NOMO-1 treated with DMSO at 0.1 percent for 48 hours (cell line): Measurements from ENCODE around the gene CELA2B.
"Not testable (repeated sequence)": the region's sequence is repeated elsewhere in the genome, so short reads cannot be mapped to it uniquely, and the experiment has no call there.

ENCODE experiments used
- DNase-seq: peaks from one replicate; lab custom pipeline; 2025; ENCODE audit not compliant: unreplicated experiment; lab: John Stamatoyannopoulos, UW

CELA2B gene

GRCh38 chr1:15475752-15476314 lies at the start of gene CELA2B:
TSS of gene CELA2B (plus strand) at chr1:15476104. CDS start at chr1:15476126, 22 bp downstream.
- no peak for DNase-seq

DNA sequence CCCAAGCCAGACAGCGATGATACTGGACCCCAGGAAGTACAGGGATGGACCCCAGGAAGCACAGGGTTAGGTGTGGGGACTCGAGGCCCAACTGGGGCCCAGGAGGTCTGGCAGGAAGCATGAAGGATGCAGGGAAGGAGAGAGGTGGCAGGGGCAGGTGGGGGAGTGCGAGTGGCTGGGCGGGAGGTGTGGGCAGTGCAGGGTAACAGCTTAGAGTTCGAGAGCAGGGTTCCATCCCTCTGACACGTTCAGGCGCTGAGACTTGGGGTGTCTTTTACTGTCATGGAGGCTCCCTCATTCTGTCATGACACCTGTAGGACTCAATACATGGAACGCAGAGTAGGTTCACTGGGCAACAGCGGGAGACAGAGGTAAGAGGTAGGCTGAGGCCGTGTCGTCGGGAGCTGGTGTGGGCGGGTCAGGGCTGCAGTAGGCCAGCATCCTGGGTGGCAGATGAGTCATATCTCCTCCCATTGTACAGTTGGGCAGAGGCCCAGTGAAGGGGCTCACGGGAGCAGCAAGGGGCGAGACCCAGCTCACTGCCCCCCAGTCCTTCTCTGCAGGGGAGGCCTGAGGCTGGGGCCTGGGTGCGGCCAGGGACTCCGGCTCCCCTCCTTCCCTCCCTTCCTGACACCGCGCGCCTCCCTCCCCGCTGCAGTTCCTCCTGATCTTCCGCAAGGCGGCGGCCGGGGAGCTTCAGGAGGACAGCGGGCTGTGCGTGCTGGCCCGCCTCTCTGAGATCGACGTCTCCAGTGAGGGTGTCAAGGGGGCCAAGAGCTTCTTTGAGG lies 49.2 kb upstream of the CELA2B start:
- DNase-seq, result no peak

DNA sequence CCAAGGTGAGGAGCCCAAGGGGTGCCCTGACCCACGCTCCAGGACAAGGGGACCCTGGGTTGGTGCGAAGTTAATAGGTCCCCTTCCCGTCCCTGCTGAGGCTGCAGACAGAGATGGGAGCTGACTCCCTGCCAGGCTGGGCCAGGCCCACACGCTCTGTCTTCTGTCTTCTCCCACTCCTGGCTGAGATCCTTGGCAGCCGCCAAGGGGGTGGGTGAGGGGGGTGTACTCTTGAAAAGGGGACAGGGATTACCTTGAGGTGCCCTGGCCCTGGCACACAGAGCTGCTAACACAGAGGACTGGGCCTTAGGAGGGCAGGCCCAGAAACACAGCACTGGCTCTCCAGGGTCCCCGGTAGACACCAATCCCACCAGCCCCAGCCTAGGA lies 48.6 kb upstream of the CELA2B start:
- no peak for DNase-seq

- DNase-seq, result not testable (repeated sequence)
Observed at GRCh38 chr1:15428252-15428651, 47.7 kb upstream of the CELA2B start.

DNA sequence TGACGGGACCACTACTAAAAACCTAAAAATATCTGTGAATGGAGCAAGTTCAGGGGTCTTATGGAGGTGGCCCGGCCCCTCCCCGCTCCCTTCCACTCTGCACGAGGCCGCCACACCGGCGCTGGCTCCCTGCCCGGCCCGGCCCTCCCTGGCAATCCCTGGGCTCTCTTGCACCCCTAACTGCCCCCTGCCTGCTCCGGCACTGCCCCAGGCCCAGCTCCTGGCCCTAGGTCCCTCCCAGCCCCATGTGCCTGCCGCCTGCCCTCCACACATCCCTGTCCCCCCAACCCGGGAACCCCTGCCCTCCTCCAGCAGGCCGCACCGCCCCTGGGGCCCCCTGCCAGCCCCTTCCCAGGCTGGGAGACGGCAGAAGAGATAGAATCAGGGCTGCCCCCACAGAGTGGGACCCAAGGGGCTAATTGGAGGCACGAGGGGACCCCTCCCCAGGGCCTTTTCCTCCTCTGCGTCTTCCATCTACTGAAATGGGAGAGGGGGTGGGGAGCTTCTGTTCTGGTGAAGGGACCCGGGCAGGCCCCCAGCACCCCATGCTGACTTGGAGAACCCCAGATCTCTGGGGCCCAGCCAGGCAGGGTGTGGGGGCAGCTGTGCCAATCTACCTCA lies 47.0 kb upstream of the CELA2B start:
- DNase-seq, result no peak

DNA sequence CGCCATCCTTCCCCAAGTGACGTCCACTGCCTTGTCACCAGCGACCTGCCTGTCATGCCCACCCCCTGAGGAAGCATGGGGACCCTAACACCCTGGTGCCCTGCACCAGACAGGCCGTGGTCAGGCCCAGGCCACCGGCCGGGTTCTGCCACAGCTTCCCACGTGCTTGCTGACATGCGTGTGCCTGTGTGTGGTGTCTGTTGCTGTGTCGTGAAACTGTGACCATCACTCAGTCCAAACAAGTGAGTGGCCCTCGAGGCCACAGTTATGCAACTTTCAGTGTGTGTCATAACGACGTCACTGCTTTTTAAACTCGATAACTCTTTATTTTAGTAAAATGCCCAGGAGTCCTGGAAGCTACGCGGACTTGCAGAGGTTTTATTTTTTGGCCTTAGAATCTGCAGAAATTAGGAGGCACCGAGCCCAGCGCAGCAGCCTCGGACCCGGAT lies 46.2 kb upstream of the CELA2B start:
- no peak for DNase-seq

DNA sequence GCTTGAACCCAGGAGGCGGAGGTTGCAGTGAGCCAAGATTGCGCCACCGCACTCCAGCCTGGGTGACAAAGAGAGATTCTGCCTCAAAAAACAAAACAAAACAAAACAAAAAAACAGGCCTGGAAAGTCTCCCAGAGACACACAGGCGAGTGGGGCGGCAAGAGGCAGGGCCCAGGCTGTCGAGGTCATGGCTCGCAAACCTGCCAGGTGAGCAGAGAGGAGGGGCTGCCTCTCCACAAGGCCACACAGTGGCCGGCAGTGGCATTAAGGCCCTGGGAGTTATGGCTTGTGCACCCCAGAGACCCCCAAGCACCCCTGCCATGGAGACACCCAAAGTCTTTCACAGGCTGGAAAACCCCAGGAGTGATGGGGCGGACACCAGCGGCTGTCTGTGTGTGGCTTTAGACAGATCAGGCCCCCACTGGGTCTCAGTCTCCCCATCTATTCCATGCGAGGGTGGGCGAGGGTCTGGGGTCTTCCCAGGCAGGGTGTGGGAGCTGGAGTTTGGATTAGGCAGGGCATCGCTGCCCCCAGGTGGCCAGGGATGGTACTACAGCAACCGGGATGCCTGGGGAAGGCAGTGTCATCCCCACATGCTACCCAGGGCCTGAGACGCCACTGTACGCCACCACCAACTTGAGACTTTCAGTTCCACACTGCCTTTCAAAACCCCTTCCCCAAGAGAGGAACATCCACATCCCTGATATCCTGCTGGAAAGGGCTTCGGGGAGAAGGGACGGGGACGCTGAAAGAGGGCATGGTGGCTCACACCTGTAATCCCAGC lies 44.9 kb upstream of the CELA2B start:
- DNase-seq, result peak; percentile 8

DNA sequence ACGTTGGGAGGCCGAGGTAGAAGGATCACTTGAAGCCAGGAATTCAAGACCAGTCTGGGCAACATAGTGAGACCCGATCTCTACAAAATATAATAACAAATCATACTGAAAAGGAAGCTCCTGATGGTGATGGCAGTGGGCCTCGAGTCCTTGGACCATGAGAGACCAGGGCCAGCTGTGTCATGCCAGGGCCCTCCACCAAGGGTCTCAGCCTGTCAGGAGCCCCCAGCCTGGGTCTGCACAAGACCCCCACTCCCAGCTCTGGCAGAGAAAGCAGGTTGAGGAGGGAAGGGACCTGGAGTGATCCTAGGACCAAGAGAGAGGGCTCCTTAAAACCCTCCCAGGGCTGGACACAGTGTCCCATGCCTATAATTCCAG lies 44.3 kb upstream of the CELA2B start:
- no peak for DNase-seq

DNA sequence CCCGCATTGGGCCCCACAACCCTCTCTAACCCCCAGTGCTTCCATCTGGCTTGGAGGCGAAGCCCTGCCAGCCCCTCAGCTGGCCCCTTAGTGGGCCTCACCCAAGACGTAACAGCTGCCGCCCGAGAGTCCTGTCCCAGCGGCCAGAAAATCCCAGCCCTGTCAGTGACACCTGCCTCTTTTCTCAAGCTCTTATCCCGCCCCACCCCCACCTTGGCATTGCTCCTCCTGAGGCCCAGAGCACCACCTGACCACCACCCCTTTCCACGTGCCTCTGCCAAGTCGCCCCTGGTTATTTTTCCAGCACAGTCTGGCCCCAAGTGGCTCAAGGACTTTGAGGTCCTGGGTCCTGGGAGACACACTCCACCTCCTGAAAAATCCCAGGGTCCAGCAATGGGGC lies 43.6 kb upstream of the CELA2B start:
- DNase-seq, result no peak

DNA sequence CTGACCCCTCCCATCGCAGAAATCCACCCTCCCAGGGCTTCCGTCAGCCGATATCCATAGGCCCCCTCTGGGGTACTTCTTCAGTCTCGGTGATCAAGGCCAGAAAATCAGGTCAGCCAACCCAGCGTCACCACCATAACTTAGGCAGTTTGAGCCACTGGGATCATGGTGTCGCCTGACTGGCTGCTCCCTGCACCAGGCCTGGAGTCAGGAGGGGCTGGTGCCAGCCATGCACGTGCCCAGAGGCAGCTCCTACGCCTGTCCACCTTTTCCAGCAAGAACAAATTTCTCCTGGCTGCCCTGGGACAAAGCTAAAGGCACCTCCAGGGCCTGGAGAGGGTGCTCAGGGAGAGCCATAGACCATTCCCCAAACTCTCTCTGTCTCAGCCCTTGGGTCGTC lies 42.4 kb upstream of the CELA2B start:
- no peak for DNase-seq

DNA sequence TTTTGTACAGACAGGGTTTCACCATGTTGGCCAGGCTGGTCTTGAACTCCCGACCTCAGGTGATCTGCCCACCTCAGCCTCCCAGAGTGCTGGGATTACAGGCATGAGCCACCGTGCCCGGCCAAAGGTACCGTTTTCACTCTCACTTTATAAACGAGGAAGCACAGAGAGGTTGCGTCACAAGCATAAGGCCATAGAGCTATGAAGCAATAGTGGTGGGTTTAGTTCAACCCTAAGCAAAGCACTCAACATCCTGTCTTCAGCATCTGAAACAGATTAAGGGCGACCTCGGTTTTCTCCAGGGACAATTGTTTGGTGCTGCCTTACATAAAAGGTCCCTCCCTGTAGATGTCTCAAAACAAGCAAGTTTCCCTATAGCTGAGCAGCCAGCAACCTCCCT lies 41.2 kb upstream of the CELA2B start:
- peak; percentile 92 for DNase-seq

- DNase-seq, result no peak
Observed at GRCh38 chr1:15435239-15436077, 40.4 kb upstream of the CELA2B start.

- no peak for DNase-seq
Observed at GRCh38 chr1:15436881-15437442, 38.9 kb upstream of the CELA2B start.

DNA sequence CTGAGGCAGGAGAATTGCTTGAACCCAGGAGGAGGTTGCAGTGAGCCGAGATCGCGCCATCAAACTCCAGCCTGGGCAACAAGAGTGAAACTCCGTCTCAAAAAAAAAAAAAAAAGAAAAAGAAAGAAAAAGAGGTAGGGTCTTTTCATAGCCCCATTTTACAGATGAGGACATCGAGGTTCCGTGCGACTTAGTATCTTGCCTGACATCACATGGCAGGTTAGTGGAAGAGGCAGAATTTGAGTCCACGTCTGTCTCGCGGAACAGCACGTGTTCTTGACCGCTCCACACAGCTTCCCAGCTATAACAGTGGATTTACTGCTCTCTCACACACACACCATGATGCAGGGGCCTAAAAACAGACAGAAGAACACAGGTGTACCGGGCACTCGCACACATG lies 36.6 kb upstream of the CELA2B start:
- no peak for DNase-seq

DNA sequence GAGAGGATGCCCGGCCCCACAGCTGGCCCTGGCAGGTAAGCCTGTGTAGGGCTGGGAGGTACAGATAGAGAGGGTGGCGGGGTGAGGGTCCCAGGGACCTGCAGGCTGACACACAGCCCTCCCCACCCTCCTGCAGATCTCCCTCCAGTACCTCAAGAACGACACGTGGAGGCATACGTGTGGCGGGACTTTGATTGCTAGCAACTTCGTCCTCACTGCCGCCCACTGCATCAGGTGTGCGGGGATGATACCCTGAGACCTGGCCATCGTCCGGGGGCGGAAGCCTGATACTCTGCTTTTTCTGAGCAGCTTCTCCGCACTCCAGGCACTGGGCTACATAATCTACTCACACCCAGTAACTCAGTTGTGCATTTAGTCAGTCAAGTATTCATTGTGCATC lies 35.5 kb upstream of the CELA2B start:
- no peak for DNase-seq

DNA sequence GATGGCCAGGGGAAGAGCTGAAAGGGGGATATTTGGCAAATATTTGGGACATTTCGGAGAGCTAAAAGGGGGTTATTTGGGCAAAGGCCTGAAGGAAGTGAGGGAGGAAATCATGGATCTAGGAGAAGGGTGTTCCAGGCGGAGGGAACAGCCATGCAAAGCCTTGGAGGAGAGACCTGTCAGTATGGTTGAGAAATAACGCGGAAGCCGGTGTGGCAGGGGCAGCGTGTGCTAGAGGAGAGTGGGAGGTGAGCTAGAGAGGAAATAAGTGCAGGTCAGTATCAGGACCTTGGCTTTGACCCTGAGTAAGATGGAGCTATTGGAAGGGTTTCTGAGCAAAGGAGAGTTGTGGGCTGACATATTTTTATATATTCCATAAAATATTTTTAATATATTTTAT lies 34.7 kb upstream of the CELA2B start:
- DNase-seq, result no peak

- no peak for DNase-seq
Observed at GRCh38 chr1:15442119-15442518, 33.8 kb upstream of the CELA2B start.

DNA sequence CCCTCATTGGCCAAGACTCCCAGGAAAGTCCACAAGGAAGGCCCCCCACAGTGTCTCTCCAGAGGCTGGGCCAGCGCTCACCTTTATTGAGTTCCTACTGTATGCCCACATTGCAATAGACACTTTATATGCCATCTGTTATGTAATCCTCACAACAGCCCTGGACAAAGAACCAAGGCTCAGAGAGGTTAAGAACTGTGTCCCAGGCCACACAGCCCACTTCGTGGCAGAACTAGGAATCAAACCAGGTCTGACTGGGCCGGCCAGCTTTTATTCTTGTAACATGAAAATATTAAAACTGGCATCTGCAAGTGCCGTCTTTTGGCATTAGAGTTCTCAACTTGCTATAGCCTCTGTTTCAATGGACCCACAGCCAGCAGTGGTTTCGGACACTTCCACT lies 33.1 kb upstream of the CELA2B start:
- no peak for DNase-seq

DNA sequence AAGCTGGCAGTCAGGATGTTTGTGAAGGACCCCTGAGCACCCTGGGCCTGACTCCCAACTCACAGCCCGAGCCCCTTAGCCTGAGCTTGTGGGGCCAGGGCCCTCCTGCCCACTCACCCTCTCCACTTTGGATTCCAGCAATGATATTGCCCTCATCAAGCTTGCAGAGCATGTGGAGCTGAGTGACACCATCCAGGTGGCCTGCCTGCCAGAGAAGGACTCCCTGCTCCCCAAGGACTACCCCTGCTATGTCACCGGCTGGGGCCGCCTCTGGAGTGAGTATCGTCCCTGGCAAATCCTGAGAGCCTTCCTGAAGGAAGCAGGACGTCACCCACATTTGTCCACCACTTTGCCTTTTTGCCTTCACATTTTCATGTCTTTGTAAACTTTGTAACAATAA lies 32.6 kb upstream of the CELA2B start:
- no peak for DNase-seq
